DMS53 treated with DMSO at 0.1 percent for 48 hours (cell line): ENCODE measurements around the gene MICU2.

Experiments used
- DNase-seq: peaks from one replicate; lab custom pipeline; 2025; ENCODE audit not compliant: unreplicated experiment; lab: John Stamatoyannopoulos, UW

Gene MICU2

DNA sequence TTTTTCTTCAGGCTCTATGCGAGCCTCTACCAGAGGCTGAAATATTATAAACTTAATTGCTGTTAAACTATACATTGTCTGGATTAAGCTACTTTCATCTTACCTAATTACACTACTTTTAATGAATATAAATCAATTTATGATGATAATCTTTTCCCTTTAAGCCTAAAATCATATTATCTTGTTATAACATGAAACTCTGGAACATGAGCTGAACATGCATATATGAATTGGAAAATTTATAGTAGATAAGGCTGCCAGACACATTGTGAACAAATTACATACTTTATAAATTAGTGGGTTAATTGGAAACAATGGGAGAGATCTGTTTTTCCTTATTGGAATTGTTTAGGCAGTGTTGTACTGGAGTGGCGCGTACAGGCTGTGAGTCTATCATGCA lies 99.6 kb downstream of the MICU2 start:
- no peak for DNase-seq

DNA sequence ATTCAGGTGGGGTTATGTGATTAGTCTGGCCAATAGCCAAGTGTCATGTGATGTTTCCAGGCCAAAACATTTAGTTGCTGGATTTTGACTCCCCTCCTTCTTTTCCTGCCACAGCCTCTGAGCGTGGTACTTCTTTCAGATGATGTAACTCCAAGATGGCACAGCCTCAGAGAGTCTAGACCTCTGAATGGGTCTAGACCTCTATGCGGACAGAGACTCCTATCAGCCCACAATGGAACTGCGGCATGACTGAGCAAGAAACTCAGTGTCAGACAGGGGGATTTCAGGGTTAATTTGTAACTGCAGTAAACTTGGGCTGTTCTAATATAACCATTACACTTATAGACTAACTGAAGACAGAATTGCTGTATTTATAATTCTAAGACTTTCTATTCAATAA lies 102.3 kb downstream of the MICU2 start:
- DNase-seq = no peak

DNA sequence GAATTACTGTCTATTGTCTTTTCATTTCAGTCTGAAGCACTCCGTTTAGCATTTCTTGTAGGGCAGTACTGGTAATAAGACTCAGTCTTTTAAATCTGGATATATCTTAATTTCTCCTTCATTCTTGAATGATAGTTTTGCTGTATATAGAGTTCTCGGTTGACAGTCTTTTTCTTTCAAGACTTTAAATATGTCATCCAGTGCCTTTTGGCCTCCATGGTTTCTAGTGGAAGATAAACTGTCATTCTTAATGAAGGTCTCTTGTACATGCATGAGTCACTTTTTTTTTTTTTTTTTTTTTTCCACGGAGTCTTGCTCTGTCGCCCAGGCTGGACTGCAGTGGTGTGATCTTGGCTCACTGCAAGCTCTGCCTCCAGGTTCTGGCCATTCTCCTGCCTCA lies 117.6 kb downstream of the MICU2 start:
- DNase-seq = no peak

DNA sequence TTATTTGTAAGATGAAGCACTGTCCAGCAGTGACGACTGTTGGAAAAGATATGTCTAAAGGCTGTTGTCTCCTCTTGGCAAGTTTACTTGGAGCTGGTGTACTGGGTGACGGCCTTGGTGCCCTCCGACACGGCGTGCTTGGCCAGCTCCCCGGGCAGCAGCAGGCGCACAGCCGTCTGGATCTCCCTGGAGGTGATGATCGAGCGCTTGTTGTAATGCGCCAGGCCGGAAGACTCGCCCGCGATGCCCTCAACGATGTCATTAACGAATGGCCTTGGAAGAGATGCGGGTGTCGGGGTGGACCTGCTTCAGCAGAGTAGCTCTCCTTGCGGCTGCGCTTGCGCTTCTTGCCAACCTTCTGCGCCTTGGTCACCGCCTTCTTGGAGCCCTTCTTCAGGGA lies 120.2 kb downstream of the MICU2 start:
- no peak for DNase-seq

DNA sequence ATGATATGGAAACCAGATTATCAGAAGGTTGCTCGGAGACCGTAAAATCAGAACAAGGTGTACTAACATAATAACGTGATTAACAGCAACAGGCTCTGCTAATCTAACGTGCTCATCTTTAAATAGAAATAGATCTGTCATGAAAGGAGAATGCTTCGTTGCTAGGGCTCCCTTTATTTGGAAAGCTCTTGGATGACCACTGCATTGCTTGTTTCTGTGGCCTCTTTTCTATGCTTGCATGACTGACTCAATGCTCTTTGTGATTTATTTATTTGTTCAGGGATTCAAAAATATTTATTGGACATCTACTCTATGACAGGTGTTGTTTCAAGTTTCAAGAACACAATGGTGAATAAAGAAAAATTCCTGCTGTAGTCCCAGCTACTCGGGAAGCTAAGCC lies 122.6 kb downstream of the MICU2 start:
- peak; percentile 86 for DNase-seq

DNA sequence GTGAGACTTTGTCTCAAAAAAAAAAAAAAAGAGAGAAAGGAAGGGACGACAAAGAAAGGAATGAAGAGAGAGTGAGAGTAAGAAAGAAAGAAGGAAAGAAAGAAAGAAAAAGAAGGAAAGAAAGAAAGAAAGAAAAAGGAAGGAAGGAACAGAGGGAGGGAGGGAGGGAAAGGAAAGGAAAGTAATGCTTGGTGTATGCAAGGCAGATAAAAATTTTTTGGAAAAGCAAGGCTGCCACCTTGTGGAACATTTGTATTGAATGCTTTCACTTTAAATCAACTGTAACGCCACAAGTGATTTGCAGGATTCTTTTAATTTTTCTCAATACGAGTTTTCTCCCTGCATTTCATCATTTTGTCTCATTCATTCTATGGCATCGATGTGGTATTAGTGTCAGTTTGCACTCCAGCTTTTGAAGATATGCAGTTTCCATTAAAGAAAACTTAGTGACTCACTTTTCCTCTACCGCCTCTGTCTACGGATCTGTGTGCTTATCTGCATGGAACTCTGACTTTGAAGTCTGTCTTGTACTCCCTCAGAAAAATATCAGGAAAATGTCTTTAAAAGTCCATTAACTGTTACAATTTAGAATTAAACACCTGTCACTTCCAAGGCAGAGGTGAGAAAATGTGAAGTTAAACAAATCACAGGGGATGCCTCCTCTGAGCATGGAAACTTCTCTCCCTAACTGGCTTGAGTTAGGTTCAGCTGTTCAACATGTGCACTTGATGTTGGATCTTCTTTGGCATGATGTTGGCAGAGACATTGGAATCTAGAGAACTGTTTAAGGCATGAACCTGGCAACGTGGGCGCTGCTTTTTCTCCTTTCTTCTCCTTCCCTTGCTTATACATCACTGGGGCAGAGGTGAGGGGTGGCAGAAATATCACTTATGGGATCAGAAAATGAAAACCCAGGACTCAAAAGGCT lies 124.8 kb downstream of the MICU2 start:
- peak; percentile 80 for DNase-seq

DNA sequence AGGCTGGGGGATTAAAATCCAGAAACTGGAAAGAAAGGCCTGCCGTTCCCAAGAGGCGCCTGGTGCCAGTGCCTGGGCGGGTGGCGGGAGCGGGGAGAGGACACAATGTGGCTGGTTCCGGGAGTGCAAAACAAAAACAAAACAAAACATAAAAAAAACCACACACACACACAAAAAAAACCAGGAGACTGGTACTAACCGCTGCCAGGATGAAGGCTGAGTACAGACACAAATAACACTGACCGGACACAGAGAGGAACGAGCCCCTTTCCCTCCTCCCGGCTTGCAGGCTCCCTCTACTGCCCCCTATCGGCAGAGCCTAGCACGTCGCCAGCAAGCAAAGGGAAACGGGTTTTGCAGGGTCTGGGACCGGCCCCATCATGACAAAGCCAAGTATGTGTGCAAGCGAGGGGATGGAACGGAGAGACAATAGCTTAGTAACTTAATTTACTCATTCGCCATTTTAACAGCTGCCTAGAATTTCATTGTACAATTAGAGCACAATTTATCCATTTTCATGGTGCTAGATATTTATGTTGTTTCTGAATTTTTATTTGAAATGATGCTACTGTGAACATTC lies 127.0 kb downstream of the MICU2 start:
- peak; percentile 83 for DNase-seq

DNA sequence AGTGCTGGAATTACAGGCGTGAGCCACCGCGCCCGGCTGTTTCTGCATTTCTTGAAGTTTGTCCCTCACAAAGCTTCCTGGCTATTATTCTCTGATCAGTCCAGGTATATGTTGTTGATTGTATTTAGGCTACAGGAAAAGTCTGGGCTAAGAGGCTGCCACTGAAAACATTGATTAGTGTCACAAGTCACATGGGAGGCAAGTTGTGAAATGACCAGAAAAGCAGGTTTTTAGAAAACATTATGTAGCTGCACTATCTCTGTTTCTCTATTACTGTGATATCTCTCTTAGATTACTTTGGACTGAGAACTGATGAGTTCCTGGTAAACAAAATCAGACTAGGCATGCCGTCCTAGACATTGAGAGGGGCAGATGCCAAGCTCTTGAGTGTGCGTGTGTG lies 128.9 kb downstream of the MICU2 start:
- no peak for DNase-seq

DNA sequence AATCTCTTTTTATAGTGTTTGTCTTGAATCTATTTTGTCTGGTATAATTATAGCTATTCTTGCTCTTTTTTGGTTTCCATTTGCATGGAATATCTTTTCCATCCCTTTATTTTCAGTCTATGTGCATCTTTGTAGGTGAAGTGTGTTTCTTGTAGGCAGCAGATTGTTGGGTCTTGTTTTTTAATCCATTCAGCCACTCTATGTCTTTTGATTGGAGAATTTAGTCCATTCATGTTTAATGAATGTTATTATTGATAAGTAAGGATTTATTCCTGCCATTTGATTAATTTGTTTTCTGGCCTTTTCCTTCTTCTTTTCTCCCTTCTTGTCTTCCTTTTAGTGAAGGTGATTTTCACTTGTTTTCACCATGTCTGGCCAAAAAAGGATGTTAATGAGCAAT lies 133.2 kb downstream of the MICU2 start:
- DNase-seq = no peak

DNA sequence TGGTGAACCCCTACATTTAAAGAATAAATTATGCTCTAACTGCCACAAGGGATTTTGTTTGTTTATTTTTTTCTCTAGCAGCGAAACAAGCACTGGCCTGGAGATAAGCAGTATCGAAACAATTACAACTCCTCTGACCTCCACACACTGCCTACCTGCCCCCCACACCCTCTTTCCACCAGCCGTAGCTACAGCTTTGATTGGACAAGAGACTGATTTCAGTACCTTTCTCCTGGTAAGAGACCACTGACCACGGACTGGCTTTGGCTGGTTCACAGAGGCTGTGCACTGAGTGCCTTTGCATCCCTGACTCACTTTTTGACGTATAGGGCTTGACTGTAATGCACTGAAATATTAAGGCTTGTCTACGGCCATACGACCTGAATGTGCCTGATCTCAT lies 137.4 kb downstream of the MICU2 start:
- no peak for DNase-seq

DNA sequence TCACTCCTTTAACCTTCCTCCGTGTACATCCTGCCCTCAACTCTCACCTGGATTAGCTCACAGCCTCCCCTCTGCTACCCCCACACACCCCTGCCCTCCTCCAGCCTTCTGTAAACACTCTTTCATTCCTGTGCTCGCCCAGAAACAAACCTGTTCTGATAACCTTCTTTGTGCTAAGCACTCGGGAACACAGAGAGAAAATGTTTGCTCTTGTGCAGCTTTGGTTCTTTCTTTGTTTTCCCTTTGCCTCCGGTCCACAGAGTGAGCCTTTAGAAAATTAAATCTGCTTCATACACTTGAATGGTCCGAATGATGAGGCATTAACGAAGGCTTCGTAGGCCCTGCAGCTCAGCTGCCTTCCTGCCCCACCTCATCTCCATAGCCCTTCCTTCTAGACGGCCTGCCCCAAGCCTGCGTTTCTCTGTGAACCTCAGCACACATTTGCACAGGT lies 138.2 kb downstream of the MICU2 start:
- peak; percentile 59 for DNase-seq

DNA sequence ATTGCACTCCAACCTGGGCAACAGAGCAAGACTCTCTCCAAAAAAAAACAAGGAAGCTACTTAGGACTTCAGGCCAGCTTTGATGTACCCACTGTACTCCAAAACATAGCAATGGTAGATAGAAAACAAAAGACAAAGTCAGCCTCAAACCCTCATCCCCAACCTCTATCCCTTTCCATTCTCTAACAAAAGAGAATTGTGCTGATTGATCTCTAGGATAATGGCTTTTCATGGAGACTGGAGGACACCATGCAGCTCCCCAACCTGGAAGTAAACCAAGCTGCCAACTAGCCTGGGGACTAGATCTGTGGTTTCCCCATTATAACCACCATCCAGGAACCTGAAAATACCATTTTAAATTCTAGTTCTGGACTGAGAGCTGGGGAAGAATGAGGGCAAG lies 140.5 kb downstream of the MICU2 start:
- DNase-seq = no peak

DNA sequence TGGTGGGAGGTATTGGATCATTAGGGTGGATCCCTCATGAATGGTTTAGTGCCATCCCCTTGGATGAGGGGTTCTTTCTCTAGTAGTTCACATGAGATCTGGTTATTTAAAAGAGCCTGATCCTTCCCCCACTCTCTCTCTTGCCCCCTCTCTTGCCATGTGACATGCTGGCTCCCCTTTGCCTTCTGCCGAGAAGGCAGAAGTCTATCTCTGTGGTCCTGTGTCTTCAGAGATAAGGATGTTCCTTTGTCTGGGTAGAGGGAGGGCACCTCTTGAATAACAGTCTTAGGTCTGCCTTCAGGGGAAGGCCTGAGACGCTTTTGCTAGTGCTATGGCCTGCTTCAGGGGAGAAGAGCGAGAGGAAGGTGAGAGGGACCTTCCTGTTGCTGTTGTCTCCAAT lies 142.8 kb downstream of the MICU2 start:
- DNase-seq = no peak

DNA sequence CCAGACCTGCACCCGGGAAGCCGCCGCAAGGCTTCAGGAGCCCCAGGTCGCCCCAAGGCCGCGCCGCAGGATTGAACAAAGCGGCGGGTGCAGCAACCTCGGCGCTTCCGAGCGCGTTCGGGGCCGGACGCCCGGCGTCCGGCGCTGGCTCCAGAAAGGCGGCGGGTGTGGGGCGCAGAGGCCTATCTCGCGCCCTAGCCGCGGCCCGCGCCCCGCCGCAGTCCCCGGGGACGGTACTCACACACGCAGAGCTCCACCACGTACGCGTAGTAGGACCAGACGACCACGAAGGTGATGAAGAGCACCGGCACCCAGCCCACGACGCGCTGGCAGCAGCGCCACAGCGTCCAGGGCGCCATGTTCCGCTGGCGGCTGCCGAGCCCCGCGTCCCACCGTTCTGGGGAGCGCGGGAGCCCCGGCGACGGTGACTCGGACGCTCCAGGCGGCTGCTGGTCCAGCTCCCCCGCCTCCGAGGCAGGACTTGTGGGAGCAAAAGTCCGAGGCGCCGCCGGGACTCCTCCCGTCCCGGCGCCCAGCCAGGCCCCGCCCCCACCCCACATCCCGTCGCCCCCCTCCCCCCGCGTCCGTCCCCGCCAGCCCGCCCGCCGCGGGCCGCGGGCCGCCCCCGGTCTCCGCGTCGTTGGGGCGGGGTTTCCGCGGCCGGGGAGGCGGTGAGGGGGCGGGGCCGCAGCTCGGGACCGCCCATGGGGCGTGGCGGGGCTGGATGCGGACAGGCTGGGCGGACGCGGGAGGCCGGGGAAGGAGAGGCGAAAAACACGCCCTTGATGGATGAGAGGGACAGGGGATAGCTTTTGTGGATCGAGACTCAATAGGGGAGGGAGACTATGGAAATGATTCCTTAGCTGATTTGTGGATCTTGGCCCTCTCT lies 144.9 kb downstream of the MICU2 start, which contains the start of gene ZDHHC20:
Gene ZDHHC20 (minus strand): TSS at position 491 of the 889 bp plus-strand sequence. CDS start 132 bp downstream, at position 359.
- DNase-seq = peak; percentile 44

DNA sequence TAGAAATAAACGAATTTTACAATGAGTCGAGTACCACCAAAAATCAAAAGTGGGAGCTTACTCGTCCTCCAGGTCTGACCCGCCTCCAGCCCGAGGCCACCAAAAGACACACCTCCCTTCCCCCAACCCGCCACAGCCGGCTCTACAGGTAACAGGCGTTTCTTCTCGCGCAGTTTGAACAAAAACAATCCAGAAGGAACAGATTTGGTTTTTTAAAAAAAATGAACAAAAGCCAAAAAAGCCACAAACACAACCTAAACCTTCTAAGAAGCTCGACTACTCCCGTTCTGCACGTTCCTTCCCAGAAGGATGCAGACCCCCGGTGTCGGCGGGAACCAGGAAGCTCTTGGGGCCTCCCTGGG lies 145.5 kb downstream of the MICU2 start:
- DNase-seq = peak; percentile 4

DNA sequence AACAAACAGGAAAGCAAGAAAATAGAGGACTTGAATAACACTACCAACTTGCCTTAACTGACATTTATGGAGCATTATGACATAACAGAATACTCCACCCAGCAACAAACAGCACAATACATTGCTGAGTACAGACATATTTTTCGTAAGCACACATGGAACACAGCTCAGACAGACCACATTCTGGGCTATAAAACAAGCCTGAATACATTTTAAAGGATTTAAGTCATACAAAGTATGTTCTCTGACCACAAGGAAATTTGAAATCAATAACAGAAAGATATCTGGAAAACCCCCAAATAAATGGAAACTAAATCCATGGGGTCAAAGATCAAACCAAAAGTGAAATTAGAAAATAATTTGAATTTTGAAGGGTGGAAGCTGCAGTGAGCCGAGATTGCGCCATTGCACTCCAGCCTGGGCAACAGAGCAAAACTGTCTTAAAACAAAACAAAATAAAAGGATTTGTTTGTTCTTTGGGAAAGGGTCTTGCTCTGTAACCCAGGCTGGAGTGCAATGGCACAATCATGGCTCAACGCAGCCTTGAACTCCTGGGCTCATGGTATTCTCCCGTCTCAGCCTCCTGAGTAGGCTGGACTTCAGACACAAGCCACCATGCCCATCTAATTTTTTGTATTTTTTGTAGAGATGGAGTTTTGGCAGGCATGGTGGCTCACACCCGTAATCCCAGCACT lies 150.4 kb downstream of the MICU2 start:
- no peak for DNase-seq

DNA sequence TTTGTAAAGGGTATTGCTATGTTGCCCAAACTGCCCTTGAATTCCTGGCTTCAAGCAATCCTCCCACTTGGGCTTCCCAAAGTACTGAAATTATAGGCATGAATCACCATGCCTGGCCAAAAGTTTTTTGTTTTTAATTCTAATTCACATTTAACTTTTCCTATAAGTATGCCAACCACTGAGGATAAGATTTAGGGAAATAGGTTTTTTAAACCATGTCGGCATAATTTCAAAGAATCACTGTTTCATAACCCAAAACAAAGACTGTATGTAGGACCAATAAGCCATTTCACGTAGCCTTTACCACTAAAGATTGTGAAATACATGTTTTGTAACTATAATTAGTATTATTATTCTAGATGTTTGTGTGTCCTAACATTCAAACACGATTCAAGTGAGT lies 153.0 kb downstream of the MICU2 start:
- DNase-seq = no peak

DNA sequence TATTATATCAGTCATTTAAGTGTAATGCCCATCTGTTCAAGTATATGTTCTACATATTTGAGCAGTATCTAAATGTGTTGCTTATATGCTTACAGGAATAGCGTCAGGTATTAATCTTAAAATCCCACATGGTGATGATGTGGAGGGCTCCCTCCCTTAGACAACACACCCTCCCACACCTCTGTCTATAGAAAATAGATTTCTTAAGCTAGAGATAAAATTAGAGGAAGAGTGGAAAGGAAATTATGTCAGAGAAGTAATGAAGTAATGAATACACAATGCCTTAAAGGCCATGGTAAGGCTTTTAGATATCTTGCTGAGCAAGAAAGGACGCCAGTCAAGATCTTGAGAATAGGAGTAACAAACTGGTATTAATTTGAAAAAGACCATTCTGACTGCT lies 157.3 kb downstream of the MICU2 start:
- no peak for DNase-seq

DNA sequence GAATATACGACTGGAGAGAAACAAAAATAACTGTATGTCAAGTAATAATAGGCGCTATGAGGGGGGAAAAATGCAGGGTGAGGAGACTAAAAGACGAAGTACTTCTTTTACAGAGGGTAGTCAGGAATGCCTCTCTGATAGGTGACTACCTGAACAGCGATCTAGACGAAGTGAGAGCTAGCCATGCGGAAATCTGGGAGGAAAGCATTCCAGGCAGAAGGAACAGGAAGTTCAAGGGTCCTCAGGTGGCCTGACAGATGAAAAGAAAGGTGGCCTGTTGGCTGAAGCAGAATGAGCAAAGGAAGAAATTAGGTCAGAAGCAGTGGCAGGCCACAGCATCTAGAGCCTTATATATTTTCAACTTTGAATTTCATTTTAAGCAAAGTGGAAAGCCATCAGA lies 158.2 kb downstream of the MICU2 start:
- DNase-seq = no peak

DNA sequence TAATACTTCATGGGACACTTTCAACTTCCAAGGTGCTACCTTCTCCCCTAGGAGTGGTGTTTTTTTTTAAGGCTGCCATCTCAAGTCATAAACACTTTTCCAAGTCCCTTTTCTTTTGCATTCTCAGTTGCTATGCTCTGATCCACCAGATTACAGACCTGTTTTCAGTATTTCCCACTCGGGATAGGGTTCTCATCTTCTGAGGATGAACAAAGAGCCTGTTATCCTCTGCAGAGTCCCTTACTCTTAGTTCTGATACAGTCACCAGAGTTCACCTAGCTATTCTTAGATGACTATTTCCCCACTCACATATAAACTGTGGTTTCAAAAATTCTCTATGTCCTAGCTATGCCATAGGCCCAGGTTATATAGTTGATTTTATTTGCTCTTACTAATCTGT lies 160.8 kb downstream of the MICU2 start:
- DNase-seq = no peak
